Measurements from ENCODE around the gene GALNT17. TPM values are rescaled to one million over a fixed set of nuclear protein-coding genes. Genes with fewer than 3 reads are reported as not detected.

Gene GALNT17
- total RNA-seq, 1 donor from 2014 or later = 20.2 TPM

GRCh38 chr7:71466448-71467145 is 334.7 kb downstream of the GALNT17 start:
- Mint-ChIP-seq H3K4me3 (no peak overlapping the region), H3K36me3 (peaks cover 13% of the 10 kb centered on the region), H3K27ac (no peak overlapping the region), H3K9me3 (peaks cover 20% of the 10 kb centered on the region), H3K27me3 (peaks cover 2% of the 10 kb centered on the region), H3K4me1 (ENCODE audit: unreplicated experiment) (peaks cover 5% of the 10 kb centered on the region)
- TF ChIP-seq CTCF (conservative IDR thresholded peaks at IDR 0.05) = no peak
- no peak for DNase-seq (ENCODE audit: extremely low spot score, unreplicated experiment)

- Mint-ChIP-seq H3K4me1 (ENCODE audit: unreplicated experiment) (no peaks in the 10 kb centered on the region), H3K4me3 (no peak overlapping the region), H3K27me3 (no peaks in the 10 kb centered on the region), H3K27ac (no peak overlapping the region), H3K9me3 (peaks cover 16% of the 10 kb centered on the region), H3K36me3 (peaks cover 7% of the 10 kb centered on the region)
- no peak for DNase-seq (ENCODE audit: extremely low spot score, unreplicated experiment)
- no peak for TF ChIP-seq CTCF (conservative IDR thresholded peaks at IDR 0.05)
Observed at GRCh38 chr7:71470326-71470725, 338.4 kb downstream of the GALNT17 start.

- H3K4me1 Mint-ChIP-seq (ENCODE audit: unreplicated experiment) = no peaks in the 10 kb centered on the region
- no peak for DNase-seq (ENCODE audit: extremely low spot score, unreplicated experiment)
- H3K9me3 Mint-ChIP-seq = peaks cover 16% of the 10 kb centered on the region
- H3K27ac Mint-ChIP-seq = no peak overlapping the region
- TF ChIP-seq CTCF (conservative IDR thresholded peaks at IDR 0.05) = no peak
- H3K27me3 Mint-ChIP-seq = no peaks in the 10 kb centered on the region
- no peak overlapping the region for H3K4me3 Mint-ChIP-seq
- peaks cover 7% of the 10 kb centered on the region for H3K36me3 Mint-ChIP-seq
Observed at GRCh38 chr7:71470830-71471229, 338.9 kb downstream of the GALNT17 start.

- no peaks in the 10 kb centered on the region for H3K27me3 Mint-ChIP-seq
- peaks cover 6% of the 10 kb centered on the region for H3K9me3 Mint-ChIP-seq
- DNase-seq (ENCODE audit: extremely low spot score, unreplicated experiment) = no peak
- H3K4me3 Mint-ChIP-seq = no peak overlapping the region
- H3K27ac Mint-ChIP-seq = no peak overlapping the region
- TF ChIP-seq CTCF (conservative IDR thresholded peaks at IDR 0.05) = no peak
- no peaks in the 10 kb centered on the region for H3K4me1 Mint-ChIP-seq (ENCODE audit: unreplicated experiment)
- no peaks in the 10 kb centered on the region for H3K36me3 Mint-ChIP-seq
Observed at GRCh38 chr7:71472962-71473361, 341.0 kb downstream of the GALNT17 start.

- no peaks in the 10 kb centered on the region for H3K36me3 Mint-ChIP-seq
- no peak for DNase-seq (ENCODE audit: extremely low spot score, unreplicated experiment)
- H3K27me3 Mint-ChIP-seq = no peaks in the 10 kb centered on the region
- no peak for TF ChIP-seq CTCF (conservative IDR thresholded peaks at IDR 0.05)
- peaks cover 6% of the 10 kb centered on the region for H3K9me3 Mint-ChIP-seq
- H3K4me3 Mint-ChIP-seq = no peak overlapping the region
- no peak overlapping the region for H3K27ac Mint-ChIP-seq
- H3K4me1 Mint-ChIP-seq (ENCODE audit: unreplicated experiment) = no peaks in the 10 kb centered on the region
Observed at GRCh38 chr7:71473366-71473967, 341.5 kb downstream of the GALNT17 start.
